GM12872 (cell line): ENCODE data around the gene CANT1.

Experiments
- TF ChIP-seq, protein P1 (sequence below): IDR thresholded peaks from 3 replicates; pipeline ENCODE4 v1.5.1; 2011; ENCODE audit warnings: low read depth, mild to moderate bottlenecking, low read length, moderate library complexity; ENCODE audit not compliant: insufficient read depth

Gene CANT1

DNA sequence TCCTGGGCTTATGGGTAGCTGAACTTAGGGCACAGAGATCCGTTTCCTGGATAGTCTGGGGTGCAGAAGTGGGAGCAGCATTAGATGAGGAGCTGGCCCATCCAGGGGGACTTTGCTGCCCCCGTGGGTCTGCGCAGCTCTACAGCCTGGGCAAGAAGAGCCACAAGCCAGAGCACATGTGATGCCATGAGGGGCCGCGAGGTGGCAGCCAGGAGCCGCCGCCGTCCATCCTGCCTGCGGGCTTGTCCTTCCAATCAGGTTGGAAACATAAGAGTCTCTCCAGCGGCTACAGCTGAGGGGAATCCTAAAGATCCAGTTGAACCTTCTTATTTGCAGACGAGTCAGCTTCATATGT lies 36.3 kb upstream of the CANT1 start:
- TF ChIP-seq, protein P1, sequence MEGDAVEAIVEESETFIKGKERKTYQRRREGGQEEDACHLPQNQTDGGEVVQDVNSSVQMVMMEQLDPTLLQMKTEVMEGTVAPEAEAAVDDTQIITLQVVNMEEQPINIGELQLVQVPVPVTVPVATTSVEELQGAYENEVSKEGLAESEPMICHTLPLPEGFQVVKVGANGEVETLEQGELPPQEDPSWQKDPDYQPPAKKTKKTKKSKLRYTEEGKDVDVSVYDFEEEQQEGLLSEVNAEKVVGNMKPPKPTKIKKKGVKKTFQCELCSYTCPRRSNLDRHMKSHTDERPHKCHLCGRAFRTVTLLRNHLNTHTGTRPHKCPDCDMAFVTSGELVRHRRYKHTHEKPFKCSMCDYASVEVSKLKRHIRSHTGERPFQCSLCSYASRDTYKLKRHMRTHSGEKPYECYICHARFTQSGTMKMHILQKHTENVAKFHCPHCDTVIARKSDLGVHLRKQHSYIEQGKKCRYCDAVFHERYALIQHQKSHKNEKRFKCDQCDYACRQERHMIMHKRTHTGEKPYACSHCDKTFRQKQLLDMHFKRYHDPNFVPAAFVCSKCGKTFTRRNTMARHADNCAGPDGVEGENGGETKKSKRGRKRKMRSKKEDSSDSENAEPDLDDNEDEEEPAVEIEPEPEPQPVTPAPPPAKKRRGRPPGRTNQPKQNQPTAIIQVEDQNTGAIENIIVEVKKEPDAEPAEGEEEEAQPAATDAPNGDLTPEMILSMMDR: peak; percentile 97

DNA sequence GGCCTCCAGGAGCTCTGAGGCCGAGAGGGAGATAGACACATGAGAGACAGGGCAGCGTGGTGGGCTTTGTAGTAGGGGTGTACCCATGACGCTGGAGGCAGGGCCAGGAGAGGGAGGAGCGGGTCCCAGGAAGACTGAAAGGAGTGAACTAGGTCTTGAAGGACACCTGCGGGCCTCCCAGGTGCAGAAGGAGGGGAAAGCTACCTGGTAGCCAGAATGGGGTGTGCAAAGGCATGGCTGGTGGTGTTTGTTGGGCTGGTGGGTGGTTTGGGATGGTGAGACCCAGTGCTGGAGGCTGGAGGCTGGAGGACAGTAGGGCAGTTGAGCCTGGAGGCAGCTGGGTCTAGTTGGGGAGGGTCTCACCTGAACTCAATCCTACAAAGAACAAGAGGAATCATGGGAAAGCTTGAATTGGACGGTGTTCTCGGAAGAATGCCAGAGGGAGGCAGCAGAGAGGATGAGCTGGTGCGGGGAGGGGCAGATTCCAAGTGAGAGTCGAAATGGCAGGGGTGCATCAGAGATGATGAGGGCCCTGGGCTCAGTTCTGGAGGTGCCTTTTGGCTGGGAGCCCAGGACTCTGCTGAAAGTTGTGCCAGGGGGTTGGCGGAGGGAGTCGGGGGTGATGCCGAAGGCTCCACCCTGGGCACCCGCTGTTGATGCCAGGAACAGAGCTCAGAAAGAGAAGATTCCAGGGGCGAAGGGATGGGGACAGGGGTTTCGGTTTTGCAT lies 35.6 kb upstream of the CANT1 start:
- TF ChIP-seq, protein P1: no peak

DNA sequence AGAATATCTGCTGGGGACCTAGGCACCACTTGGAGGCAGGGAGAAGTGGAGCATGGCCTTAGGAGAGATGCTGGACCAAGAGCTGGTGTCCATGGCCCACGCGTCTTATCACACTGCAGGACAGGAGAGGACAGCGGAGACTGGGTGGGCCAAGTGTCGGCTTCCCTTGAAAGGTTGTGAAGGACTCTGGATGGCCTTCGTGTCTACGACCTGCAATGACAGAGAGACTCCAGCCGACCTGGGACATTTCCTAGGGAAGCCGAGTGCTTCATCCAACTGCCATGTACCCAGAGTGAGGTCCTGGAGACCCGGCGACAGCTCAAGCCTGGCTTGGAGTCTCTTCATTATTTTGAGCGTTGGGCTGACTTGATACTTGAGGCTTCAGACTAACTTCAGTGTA lies 34.9 kb upstream of the CANT1 start:
- TF ChIP-seq, protein P1: no peak

DNA sequence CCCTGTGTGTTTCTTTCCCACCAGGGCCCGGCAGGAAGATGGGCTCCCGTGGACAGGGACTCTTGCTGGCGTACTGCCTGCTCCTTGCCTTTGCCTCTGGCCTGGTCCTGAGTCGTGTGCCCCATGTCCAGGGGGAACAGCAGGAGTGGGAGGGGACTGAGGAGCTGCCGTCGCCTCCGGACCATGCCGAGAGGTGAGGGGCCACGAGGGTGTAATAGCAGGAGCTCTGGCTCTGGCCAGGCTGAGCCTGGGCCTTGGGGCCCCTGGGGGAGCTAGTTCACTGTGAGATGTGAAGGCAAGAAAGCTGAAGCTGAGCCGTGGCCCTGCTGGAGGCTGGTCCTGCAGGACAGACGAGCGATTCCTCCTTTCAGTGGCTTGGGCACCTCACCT lies 34.4 kb upstream of the CANT1 start:
- TF ChIP-seq, protein P1: no peak

DNA sequence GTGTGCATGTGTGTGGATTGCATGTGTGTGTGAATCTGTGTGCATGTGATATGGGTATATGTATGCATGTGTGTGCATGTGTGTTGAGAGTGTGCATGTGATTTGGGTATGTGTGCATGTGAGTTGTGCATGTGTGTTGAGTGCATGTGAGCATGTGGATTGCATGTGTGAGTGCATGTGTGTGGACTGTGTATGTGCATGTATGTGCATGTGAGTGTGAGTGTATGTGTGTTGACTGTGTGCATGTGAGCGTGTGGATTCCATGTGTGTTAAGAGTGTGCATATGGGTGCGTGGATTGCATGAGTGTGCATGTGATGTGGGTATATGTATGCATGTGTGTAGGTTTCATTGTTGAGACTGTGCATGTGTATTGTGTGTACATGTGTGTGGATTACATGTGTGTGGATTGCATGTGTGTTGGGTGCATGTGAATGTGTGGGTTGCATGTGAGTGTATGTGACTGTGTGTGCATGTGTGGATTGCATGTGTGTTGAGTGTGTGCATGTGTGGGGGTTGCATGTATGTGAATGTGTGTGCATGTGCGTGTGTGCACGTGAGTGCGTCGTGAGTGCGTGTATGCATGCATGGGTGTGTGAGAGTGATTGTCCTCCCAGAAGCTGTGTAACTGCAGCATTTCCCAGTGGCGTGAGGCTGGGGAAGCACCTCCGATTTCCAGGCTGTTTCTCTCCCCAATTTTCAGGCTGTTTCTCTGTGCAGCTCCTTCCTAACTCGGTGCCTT lies 33.8 kb upstream of the CANT1 start:
- TF ChIP-seq, protein P1: no peak

DNA sequence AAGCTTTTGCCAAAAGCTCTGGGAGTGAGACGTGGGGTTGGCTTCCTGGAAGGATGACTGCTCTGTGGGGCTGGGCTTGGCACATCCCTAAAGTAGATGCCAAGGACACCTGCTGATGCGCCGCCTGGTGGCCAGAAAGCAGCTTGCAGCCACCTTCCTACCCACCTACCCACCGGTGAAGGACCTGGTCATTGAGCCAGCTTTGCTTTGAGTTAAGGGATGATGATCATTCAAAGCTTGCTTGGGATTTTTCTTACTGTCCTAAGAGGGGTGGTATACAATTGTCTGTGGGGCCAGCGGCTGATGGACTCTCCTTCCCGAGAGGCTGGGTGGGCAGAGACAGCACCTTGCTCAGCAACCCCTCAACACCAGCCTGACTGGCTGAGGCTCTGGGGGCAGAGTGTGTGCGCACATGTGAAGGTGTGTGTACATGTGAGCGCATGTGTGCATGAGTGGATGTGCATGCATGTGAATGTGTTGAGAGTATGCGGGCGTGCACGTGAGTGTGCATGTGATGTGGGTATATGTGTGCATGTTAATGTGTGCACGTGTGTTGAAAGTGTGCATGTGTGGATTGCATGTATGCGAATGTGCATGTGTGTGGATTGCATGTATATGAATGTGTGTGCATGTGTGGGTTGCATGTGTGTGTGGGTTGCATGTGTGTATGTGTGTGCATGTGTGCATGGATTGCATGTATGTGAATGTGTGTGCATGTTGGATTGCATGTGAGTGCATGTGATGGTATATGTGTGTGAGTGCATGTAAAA lies 33.0 kb upstream of the CANT1 start:
- TF ChIP-seq, protein P1: peak; percentile 85

DNA sequence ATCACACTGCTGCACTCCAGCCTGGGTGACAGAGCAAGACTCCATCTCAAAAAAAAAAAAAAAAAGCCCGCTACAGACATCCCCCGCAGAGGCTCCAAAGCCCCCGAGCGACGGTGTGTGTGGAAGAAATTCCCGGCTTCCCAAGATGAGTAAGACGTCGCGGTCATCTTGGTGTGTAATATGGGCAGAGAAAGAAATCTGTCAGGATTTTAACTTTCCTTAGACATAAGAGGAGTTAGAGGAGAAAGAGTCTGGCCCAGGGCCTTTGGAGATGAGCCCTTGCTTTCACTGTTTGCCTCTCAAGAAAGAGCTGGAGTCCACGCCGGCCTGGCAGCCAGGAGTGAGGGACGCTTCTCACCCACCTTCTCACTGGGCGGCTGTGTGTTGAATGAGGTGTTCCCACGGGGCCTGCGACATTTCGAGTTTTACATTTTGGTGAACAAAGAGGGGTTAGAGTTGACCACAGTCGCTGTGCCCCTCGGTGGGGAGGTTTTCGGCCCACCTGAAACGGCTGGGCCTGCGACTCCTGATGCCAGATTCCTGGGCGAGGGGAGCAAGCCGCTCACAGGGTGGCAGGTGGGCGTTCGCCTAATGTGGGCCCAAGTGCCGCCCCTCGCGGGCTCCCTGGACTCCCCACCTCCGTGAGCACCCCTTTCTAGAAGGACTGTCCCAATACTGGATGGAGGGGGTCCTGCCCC lies 32.3 kb upstream of the CANT1 start:
- TF ChIP-seq, protein P1: no peak
